ENCODE measurements around the gene PTRH2.

Gene PTRH2

GRCh38 chr17:59695945-59696681 is 11.1 kb downstream of the PTRH2 start:
- no peak for DNase-seq (ENCODE audit: extremely low read depth, low read depth)
- no peak overlapping the region for H3K4me3 ChIP-seq (replicated peaks; ENCODE audit: low read depth, low read length)

GRCh38 chr17:59694344-59694743 is 12.9 kb downstream of the PTRH2 start:
- no peak for TF ChIP-seq CTCF (IDR thresholded peaks at IDR 0.05; ENCODE audit: low read depth, low read length, missing control alignments)
- no peak overlapping the region for H3K4me3 ChIP-seq (replicated peaks; ENCODE audit: low read depth, low read length)
- DNase-seq (ENCODE audit: extremely low read depth, low read depth), result no peak

More at GRCh38 chr17:59695945-59696681, 11.1 kb downstream of the PTRH2 start:
- TF ChIP-seq CTCF (IDR thresholded peaks at IDR 0.05; ENCODE audit: low read depth, low read length, missing control alignments), result no peak

- no peak for TF ChIP-seq CTCF (IDR thresholded peaks at IDR 0.05; ENCODE audit: low read depth, low read length, missing control alignments)
- no peak for DNase-seq (ENCODE audit: extremely low read depth, low read depth)
- no peak overlapping the region for H3K4me3 ChIP-seq (replicated peaks; ENCODE audit: low read depth, low read length)
Observed at GRCh38 chr17:59693582-59693981, 13.6 kb downstream of the PTRH2 start.

GRCh38 chr17:59688496-59688895 is 18.7 kb downstream of the PTRH2 start:
- no peak for TF ChIP-seq CTCF (IDR thresholded peaks at IDR 0.05; ENCODE audit: low read depth, low read length, missing control alignments)
- DNase-seq (ENCODE audit: extremely low read depth, low read depth), result no peak
- H3K4me3 ChIP-seq (replicated peaks; ENCODE audit: low read depth, low read length), result no peak overlapping the region

- no peak overlapping the region for H3K4me3 ChIP-seq (replicated peaks; ENCODE audit: low read depth, low read length)
- no peak for DNase-seq (ENCODE audit: extremely low read depth, low read depth)
- no peak for TF ChIP-seq CTCF (IDR thresholded peaks at IDR 0.05; ENCODE audit: low read depth, low read length, missing control alignments)
Observed at GRCh38 chr17:59688008-59688407, 19.2 kb downstream of the PTRH2 start.

GRCh38 chr17:59684967-59685366 is 22.3 kb downstream of the PTRH2 start:
- TF ChIP-seq CTCF (IDR thresholded peaks at IDR 0.05; ENCODE audit: low read depth, low read length, missing control alignments), result no peak
- DNase-seq (ENCODE audit: extremely low read depth, low read depth), result no peak
- H3K4me3 ChIP-seq (replicated peaks; ENCODE audit: low read depth, low read length), result no peak overlapping the region

GRCh38 chr17:59683283-59683682 is 23.9 kb downstream of the PTRH2 start:
- no peak overlapping the region for H3K4me3 ChIP-seq (replicated peaks; ENCODE audit: low read depth, low read length)
- no peak for DNase-seq (ENCODE audit: extremely low read depth, low read depth)
- TF ChIP-seq CTCF (IDR thresholded peaks at IDR 0.05; ENCODE audit: low read depth, low read length, missing control alignments), result no peak
